Rectal smooth muscle tissue (tissue), 1 donor: ENCODE measurements around the gene GPR137.

Experiments
- H3K27ac ChIP-seq: one replicate; pipeline ENCODE4 v1.7.0; 2013; ENCODE audit warnings: low read depth, low read length, inconsistent platforms
- H3K27me3 ChIP-seq: one replicate; pipeline ENCODE4 v1.7.0; 2013; ENCODE audit warnings: low read length; ENCODE audit not compliant: control insufficient read depth, insufficient read depth
- H3K36me3 ChIP-seq: one replicate; pipeline ENCODE4 v1.7.0; 2013; ENCODE audit warnings: low read length; ENCODE audit not compliant: control insufficient read depth, insufficient read depth
- H3K4me1 ChIP-seq: one replicate; pipeline ENCODE4 v1.7.0; 2013; ENCODE audit warnings: low read length; ENCODE audit not compliant: control insufficient read depth, insufficient read depth
- H3K4me3 ChIP-seq: one replicate; pipeline ENCODE4 v1.7.0; 2013; ENCODE audit warnings: low read length
- H3K9ac ChIP-seq: one replicate; pipeline ENCODE4 v1.7.0; 2013; ENCODE audit warnings: low read length

Gene GPR137

GRCh38 chr11:64288353-64288750 is 2.7 kb downstream of the GPR137 start:
- Histone ChIP-seq H3K4me3 (no peak overlapping the region), H3K4me1 (peaks cover 11% of the 10 kb centered on the region), H3K27ac (no peak overlapping the region)

DNA sequence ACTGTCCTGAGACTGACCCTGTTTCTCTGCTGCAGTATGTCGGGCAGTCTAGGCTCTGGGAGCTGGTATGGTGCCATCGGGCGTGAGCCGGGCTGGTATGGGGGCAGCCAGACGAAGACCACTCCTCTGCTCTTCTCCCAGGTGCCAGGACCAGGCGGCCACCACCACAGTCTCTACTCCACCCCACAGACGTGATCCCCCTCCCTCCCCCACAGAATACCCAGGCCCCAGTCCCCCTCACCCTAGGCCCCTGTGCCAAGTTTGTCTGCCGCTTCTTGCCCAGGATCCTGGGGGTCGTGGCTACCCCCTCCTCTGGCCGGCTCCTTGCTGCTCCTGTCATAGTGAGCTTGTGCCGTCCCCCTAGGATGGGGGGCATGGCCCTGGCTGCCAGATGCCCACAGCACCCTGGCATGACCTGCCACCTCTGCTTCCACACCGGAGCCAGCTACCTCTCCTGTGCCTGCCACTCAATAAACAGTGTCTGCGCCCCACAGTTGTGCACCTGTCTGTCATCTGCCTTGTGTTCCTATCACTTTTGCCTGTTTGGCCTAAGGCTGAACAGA is 3.4 kb downstream of the GPR137 start:
- Histone ChIP-seq H3K27me3 (peaks cover 25% of the 10 kb centered on the region), H3K27ac (no peak overlapping the region), H3K4me1 (peaks cover 7% of the 10 kb centered on the region), H3K9ac (no peak overlapping the region), H3K4me3 (no peak overlapping the region), H3K36me3 (peaks cover 2% of the 10 kb centered on the region)

More at GRCh38 chr11:64288353-64288750, 2.7 kb downstream of the GPR137 start:
- Histone ChIP-seq H3K27me3 (peaks cover 22% of the 10 kb centered on the region), H3K36me3 (peaks cover 2% of the 10 kb centered on the region), H3K9ac (no peak overlapping the region)

- peaks cover 2% of the 10 kb centered on the region for H3K36me3 ChIP-seq
- no peak overlapping the region for H3K9ac ChIP-seq
- H3K4me1 ChIP-seq = peaks cover 7% of the 10 kb centered on the region
- peaks cover 25% of the 10 kb centered on the region for H3K27me3 ChIP-seq
- no peak overlapping the region for H3K27ac ChIP-seq
- no peak overlapping the region for H3K4me3 ChIP-seq
Observed at GRCh38 chr11:64290352-64291261, 5.0 kb downstream of the GPR137 start.

DNA sequence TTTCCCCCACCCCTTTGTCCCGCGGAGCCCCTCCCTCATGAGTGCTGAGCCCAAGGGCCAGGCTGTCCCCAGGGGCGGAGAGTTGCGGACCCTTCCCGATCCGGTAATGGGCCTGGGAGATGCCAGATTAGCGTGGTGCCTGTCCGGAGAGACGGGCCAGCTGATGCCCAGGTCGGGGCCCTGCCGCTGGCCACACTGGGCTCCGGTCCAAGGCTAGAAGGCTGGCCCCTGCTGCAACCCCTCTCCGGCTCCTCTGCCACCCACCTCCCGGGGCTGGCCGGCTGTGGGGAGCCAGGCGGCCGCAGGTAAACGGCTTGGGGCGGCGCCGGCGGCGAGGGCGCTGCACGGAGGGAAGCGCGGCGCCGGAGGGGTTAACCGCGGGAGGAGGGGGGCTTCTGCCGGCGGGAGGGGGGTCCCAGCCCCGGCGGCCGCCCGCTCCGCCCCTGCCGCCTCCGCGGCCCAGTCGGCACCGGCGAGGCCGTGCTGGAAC is 5.7 kb downstream of the GPR137 start, which contains the start of gene KCNK4:
Gene KCNK4, plus strand, starts transcription at position 41 of the 490 bp plus-strand sequence. CDS start 1,717 bp downstream, outside the sequence.
- H3K4me3 ChIP-seq = peak within 1 kb of the TSS; percentile 19
- no peak within 1 kb of the TSS for H3K27ac ChIP-seq
- H3K36me3 ChIP-seq = peaks cover 2% of the 10 kb centered on the region
- H3K27me3 ChIP-seq = peaks cover 29% of the 10 kb centered on the region
- H3K9ac ChIP-seq = no peak within 1 kb of the TSS
- peaks cover 2% of the 10 kb centered on the region for H3K4me1 ChIP-seq

- Histone ChIP-seq H3K27ac (no peak overlapping the region), H3K27me3 (peaks cover 35% of the 10 kb centered on the region), H3K4me1 (no peaks in the 10 kb centered on the region), H3K9ac (no peak overlapping the region), H3K36me3 (peaks cover 2% of the 10 kb centered on the region), H3K4me3 (peak overlapping the region; percentile 19)
Observed at GRCh38 chr11:64291752-64292459, 6.3 kb downstream of the GPR137 start.

DNA sequence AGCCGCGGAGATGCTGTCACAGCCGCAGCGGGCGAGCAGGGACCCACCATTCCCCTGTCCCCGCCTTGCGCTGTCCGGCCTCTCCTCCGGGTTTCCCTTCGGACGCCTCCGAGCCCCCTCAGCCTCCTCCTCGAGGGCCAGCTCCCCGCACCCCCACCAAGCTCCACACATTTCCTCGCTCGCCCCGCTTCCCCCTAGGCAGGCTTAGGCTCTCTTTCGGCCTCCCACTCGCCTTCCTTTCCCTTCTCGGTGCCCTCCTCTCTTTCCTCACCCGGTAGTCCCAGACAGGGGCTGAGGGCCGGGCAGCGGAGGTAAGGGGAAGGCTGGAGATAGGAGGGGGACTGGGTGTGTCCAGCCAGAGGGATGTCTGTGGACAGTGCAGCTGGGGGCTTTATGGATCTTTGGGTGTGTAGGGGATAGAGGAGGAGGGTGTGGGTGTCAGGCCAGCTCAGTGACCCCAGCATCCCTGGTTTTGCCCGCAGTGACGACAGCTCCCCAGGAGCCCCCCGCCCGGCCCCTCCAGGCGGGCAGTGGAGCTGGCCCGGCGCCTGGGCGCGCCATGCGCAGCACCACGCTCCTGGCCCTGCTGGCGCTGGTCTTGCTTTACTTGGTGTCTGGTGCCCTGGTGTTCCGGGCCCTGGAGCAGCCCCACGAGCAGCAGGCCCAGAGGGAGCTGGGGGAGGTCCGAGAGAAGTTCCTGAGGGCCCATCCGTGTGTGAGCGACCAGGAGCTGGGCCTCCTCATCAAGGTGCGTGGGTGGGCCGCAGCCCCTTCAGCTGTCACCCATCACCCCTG is 7.0 kb downstream of the GPR137 start:
- peaks cover 42% of the 10 kb centered on the region for H3K27me3 ChIP-seq
- peaks cover 2% of the 10 kb centered on the region for H3K36me3 ChIP-seq
- peak overlapping the region; percentile 19 for H3K4me3 ChIP-seq
- no peak overlapping the region for H3K9ac ChIP-seq
- H3K4me1 ChIP-seq = no peaks in the 10 kb centered on the region
- H3K27ac ChIP-seq = no peak overlapping the region

- H3K9ac ChIP-seq = no peak overlapping the region
- peaks cover 53% of the 10 kb centered on the region for H3K27me3 ChIP-seq
- no peaks in the 10 kb centered on the region for H3K36me3 ChIP-seq
- no peak overlapping the region for H3K4me3 ChIP-seq
- H3K27ac ChIP-seq = no peak overlapping the region
- peaks cover 2% of the 10 kb centered on the region for H3K4me1 ChIP-seq
Observed at GRCh38 chr11:64294774-64295173, 9.1 kb downstream of the GPR137 start.

- peaks cover 3% of the 10 kb centered on the region for H3K4me1 ChIP-seq
- H3K4me3 ChIP-seq = no peak overlapping the region
- H3K27ac ChIP-seq = no peak overlapping the region
- no peak overlapping the region for H3K9ac ChIP-seq
- no peaks in the 10 kb centered on the region for H3K36me3 ChIP-seq
- H3K27me3 ChIP-seq = peaks cover 62% of the 10 kb centered on the region
Observed at GRCh38 chr11:64295760-64296159, 10.1 kb downstream of the GPR137 start.

DNA sequence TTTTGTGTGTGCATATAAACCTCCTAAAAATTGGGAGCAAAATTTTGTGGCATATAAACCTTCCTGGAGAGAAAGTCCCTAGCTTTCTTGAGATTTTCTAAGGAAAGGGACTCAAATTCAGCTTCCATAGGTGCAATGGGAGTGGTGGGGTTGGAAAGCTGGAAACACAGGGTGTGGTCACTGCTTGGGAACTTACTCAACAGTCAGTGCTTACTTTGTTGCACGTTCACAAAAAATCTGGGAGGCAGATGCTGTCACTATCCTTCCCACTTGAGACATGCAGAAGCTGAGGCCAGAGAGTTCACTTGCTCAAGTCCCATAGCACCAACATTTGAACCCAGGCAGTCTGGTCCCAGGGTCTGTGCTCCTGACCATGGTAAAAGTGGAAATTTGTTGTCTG is 10.6 kb downstream of the GPR137 start:
- Histone ChIP-seq H3K4me1 (peaks cover 5% of the 10 kb centered on the region), H3K4me3 (no peak overlapping the region), H3K36me3 (no peaks in the 10 kb centered on the region), H3K27ac (no peak overlapping the region), H3K27me3 (peaks cover 59% of the 10 kb centered on the region), H3K9ac (no peak overlapping the region)

- no peak overlapping the region for H3K9ac ChIP-seq
- no peak overlapping the region for H3K4me3 ChIP-seq
- peaks cover 57% of the 10 kb centered on the region for H3K27me3 ChIP-seq
- H3K27ac ChIP-seq = no peak overlapping the region
- peaks cover 5% of the 10 kb centered on the region for H3K4me1 ChIP-seq
- no peaks in the 10 kb centered on the region for H3K36me3 ChIP-seq
Observed at GRCh38 chr11:64296830-64297698, 11.4 kb downstream of the GPR137 start.

DNA sequence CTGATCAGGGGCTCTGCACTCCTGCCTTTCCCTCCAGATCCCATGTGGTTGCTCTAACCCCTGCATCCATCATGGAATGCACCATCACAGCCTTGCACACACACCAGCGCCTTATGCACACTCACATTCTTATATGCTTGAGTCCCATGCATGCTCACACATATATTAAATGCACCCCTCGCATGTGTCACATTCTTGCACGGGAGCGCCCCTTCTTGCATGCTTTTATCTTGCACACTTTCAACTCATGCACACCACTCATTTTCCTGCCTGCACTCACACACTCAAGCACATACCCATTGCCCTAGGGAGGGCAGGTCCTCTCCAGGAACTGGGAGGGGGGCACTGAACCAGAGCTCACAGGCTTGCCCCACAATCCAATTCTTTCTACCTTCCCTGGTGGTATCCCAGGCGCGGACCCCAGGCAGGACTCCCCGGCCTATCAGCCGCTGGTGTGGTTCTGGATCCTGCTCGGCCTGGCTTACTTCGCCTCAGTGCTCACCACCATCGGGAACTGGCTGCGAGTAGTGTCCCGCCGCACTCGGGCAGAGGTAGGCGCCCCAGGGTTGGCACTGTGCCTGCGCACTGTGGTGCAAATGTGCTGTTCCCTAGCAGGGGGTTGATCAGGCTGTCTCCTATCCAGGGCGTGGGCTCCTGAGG is 12.2 kb downstream of the GPR137 start:
- H3K27ac ChIP-seq = no peak overlapping the region
- H3K27me3 ChIP-seq = peaks cover 49% of the 10 kb centered on the region
- no peak overlapping the region for H3K9ac ChIP-seq
- peaks cover 5% of the 10 kb centered on the region for H3K4me1 ChIP-seq
- no peak overlapping the region for H3K4me3 ChIP-seq
- no peaks in the 10 kb centered on the region for H3K36me3 ChIP-seq
